ENCODE data around the gene TGFBR1.

The TGFBR1 gene

DNA sequence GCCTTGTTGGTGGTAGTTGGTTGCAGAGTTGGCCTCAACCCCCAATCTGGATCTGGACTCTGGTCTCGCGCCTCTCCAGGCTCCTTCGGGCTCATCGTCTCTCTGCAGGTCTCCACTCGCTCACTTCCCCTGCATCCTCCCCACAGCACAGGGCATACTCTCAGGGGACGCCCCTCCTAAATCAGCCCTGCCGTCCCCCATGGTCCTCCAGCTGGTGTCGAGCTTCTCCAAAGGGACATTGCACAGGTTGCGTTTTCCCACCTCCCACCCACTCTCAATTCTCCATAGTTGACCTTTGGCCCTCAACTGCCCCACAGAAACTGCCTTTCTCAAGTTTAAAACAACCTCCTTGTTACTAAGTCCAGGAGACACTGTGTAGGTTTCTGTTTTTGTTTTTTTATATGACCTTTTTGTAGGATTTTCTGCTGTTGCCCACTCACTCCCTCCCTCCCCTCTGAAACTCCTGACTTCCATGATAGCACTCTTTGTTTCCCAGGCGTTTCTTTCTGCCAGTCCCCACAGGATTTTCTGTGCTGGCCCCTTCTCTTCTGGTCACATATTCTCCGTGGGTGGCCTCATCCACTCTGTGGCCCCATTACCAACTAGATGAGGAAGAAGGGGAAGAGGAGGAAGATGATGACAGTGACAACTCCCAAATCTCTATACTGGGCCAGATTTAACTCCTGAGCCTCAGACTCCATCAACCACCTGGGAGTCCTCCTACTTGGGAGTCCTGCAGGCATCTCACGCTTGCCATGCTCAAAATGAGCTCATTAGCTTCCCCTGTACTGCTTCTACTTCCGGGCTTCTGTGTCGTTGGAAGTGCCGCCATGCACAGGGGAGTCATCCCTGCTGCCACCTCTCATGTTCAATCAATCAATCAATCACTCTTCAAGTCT, 66.6 kb downstream of the TGFBR1 start:
- DNase-seq (ENCODE audit: low spot score) = no peak

GRCh38 chr9:99172124-99173091, 67.5 kb downstream of the TGFBR1 start:
- peak; percentile 16 for DNase-seq (ENCODE audit: low spot score)

GRCh38 chr9:99173570-99174504, 68.9 kb downstream of the TGFBR1 start:
- peak; percentile 78 for DNase-seq (ENCODE audit: low spot score)

DNA sequence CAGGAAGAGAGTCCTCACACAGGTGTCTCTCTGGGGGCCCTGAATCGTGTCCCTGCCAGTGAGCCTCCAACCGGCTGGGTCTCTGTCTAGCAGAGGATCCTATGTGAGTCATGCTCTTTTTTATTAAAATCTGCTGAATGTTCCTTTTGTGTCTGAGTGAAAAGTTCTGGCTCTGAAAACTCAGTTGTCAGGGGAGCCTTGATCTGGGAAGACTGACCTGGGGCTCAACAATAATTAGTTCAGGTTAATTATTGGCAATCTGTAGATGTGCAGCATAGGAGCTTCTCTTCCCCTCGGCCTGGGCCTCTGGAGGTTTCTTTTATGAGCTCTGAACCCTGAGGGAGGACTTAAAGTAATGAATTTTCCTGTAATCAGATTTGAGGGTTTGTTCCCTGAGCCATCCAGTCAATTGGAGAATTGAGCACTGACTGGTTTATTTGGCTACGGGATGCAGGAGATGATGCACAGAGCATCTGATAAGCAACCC, 71.7 kb downstream of the TGFBR1 start:
- DNase-seq (ENCODE audit: low spot score) = no peak

GRCh38 chr9:99177576-99178366, 72.9 kb downstream of the TGFBR1 start:
- DNase-seq (ENCODE audit: low spot score) = no peak

DNA sequence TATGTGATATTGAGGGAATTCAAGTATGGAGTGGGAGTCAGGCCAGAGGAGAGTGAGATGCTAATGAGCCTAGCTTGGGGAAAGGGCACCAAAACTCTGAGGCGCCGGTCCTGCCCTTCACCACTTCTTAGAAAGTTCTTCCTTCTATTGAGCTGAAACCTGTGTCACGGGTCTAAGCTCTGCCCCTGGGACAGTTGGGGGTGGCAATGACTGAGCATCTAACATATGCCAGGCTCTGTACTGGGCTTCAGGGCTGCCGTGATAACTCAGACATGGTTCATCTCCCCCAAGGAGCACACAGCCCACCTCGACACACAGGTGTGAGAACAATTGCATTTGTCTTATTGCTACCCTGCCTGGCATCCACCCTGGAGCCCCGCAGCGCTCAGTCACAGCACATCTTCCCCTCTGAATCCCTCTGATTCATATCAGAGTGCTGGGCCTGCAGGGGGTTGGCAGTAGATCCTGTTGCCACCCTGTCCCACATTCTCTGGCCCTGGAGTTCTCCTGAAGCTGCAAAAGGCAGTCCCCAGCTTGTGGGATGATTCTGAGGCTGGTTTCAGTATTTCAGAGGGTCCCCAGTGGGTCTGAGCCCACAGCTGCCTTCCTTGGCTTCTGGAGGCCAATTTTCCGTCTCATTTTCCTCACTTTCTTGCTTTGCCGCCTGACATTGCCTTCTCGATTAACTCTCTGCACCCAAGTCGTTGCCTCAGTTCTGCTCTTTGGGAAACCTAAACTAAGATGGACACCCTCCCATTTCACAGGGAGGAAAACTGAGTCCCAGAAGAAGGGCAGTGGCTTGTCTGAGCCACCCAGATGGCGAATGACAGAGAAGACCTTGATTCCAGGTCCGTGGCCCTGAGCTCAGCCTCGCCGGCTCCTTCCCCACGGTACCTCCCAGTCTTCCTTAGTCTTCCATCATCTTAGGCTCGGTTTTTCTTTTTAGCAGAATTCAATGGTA, 74.3 kb downstream of the TGFBR1 start:
- no peak for DNase-seq (ENCODE audit: low spot score)

- no peak for DNase-seq (ENCODE audit: low spot score)
Measured at GRCh38 chr9:99180199-99180598, 75.3 kb downstream of the TGFBR1 start.

GRCh38 chr9:99180662-99181061, 75.7 kb downstream of the TGFBR1 start:
- no peak for DNase-seq (ENCODE audit: low spot score)

- no peak for DNase-seq (ENCODE audit: low spot score)
Measured at GRCh38 chr9:99181206-99181605, 76.3 kb downstream of the TGFBR1 start.

DNA sequence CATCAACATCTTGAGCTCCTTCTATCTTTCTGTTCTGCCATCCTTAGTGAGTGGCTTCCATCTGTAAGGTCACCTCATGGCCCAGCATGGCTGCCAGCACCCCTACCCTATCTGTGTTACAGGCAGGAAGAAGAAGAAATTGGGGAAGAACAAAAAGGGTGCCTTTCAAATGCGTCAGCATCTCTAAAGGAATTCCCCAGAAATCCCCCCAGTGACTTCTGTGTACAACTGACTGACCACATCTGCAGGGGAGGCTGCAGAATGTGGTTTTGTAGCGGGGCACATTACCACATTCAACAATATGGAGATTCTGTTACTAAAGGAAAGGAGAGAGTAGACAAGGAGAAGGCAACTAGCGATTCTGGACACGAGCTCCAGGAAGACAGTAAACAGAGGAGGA, 76.7 kb downstream of the TGFBR1 start:
- DNase-seq (ENCODE audit: low spot score) = no peak

DNA sequence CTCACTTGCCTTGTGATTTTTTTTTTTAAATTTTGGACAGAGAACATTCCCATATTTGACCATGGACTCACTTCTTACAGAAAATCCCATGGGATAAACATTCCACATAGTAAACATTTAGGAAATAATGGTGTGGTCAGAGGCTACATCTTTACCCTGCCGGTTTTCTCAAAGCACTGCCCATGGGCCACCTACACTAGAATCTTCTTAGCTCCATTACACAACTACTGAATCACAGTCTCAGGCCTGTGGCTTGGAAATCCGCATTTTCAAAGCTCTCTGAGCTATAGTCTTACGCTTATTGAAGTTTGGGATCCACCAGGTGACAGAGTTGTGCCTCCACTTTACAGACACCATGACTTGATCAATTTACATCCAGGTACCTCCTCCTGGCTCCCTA, 77.4 kb downstream of the TGFBR1 start:
- DNase-seq (ENCODE audit: low spot score) = no peak

GRCh38 chr9:99183616-99184015, 78.7 kb downstream of the TGFBR1 start:
- no peak for DNase-seq (ENCODE audit: low spot score)

GRCh38 chr9:99184110-99184474, 79.2 kb downstream of the TGFBR1 start:
- DNase-seq (ENCODE audit: low spot score) = no peak

GRCh38 chr9:99184475-99185347, 79.8 kb downstream of the TGFBR1 start:
- peak; percentile 79 for DNase-seq (ENCODE audit: low spot score)

DNA sequence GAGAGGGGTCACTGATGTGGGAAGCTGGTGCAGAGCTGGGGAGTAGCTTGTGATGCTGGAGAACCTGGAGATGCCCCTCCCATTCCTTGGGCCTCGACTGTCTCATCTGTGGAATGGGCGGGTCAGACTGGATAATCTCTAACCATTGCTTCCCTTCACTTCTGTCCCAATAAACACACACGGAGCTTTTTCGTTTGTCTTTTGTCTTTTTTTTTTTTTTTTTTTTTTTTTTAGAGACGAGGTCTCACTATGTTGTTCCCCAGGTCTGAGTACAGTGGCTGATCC, 80.4 kb downstream of the TGFBR1 start:
- DNase-seq (ENCODE audit: low spot score) = no peak

- DNase-seq (ENCODE audit: low spot score) = no peak
Measured at GRCh38 chr9:99185934-99186333, 81.0 kb downstream of the TGFBR1 start.

GRCh38 chr9:99187311-99187710, 82.4 kb downstream of the TGFBR1 start:
- no peak for DNase-seq (ENCODE audit: low spot score)

- DNase-seq (ENCODE audit: low spot score) = no peak
Measured at GRCh38 chr9:99189186-99189585, 84.3 kb downstream of the TGFBR1 start.
